Smooth muscle cell (in vitro differentiated cells): Measurements from ENCODE around the gene NDE1. TPM values are rescaled to one million over a fixed set of nuclear protein-coding genes. Genes with fewer than 3 reads are reported as not detected.

Source experiments
- DNase-seq: peaks from one replicate; lab custom pipeline; 2025; ENCODE audit not compliant: unreplicated experiment; lab: John Stamatoyannopoulos, UW
- H2AFZ ChIP-seq: fragments of 200-600 bp; sonication (generic); 2 replicates; pipeline ENCODE4 v1.6.0; 2016; ENCODE audit warnings: antibody characterized with exemption, low read depth, mild to moderate bottlenecking
- H3F3A ChIP-seq: fragments of 200-600 bp; sonication (generic); 2 replicates; pipeline ENCODE4 v1.6.0; 2017; ENCODE audit warnings: antibody characterized with exemption, low read depth
- H3K27ac ChIP-seq: fragments of 200-600 bp; sonication (generic); 2 replicates; pipeline ENCODE4 v1.5.1; 2016; ENCODE audit warnings: low read depth, mild to moderate bottlenecking
- H3K27me3 ChIP-seq: fragments of 200-600 bp; sonication (generic); 2 replicates; pipeline ENCODE4 v1.6.1; 2016; ENCODE audit warnings: low read depth, mild to moderate bottlenecking
- H3K36me3 ChIP-seq: fragments of 200-600 bp; sonication (generic); 2 replicates; pipeline ENCODE4 v1.5.1; 2016; ENCODE audit warnings: low read depth
- H3K4me1 ChIP-seq: fragments of 200-600 bp; sonication (generic); 2 replicates; pipeline ENCODE4 v1.5.1; 2016; ENCODE audit warnings: low read depth
- H3K4me2 ChIP-seq: fragments of 200-600 bp; sonication (generic); 2 replicates; pipeline ENCODE4 v1.6.0; 2016; ENCODE audit warnings: mild to moderate bottlenecking
- H3K4me3 ChIP-seq: fragments of 200-600 bp; sonication (generic); 2 replicates; pipeline ENCODE4 v1.5.1; 2016; ENCODE audit warnings: mild to moderate bottlenecking
- H3K79me2 ChIP-seq: fragments of 200-600 bp; sonication (generic); 2 replicates; pipeline ENCODE4 v1.6.0; 2016; ENCODE audit warnings: low read depth, mild to moderate bottlenecking
- H3K9ac ChIP-seq: fragments of 200-600 bp; sonication (generic); 2 replicates; pipeline ENCODE4 v1.6.0; 2016; ENCODE audit warnings: low read depth
- H3K9me3 ChIP-seq: fragments of 200-600 bp; sonication (generic); replicated peaks from 2 replicates; pipeline ENCODE4 v1.5.1; 2016; ENCODE audit warnings: low read depth
- H4K20me1 ChIP-seq: fragments of 200-600 bp; sonication (generic); 2 replicates; pipeline ENCODE4 v1.6.0; 2016; ENCODE audit warnings: low read depth
- WGBS: methylation state at CpG from one replicate; pipeline ENCODE4 v1.1.7; 2016; ENCODE audit warnings: low lambda C conversion rate; 5-methylcytosine and 5-hydroxymethylcytosine counted together
- polyA plus RNA-seq: library from polyadenylated mRNA; unstranded; fragments of >200 nt; fragmentation: Nextera tagmentation; extraction: Ambion mirVana; gene quantifications from 2 replicates; pipeline ENCODE4 v1.2.1, GENCODE V29; 2016
- total RNA-seq: library from RNA; depleted of rRNA; stranded (reverse); fragments of >200 nt; gene quantifications from 2 replicates; pipeline ENCODE4 v1.2.3, GENCODE V29; 2014
- TF ChIP-seq, protein P1 (sequence below): fragments of 200-600 bp; sonication (generic); IDR thresholded peaks from 2 replicates; pipeline ENCODE4 v1.5.1; 2017; ENCODE audit warnings: borderline replicate concordance, mild to moderate bottlenecking, antibody characterized with exemption; ENCODE audit not compliant: insufficient read depth, poor library complexity, severe bottlenecking

Gene NDE1
- total and polyA plus RNA-seq, 2 experiments from 2014 or later: 12.2 to 17.9 TPM

DNA sequence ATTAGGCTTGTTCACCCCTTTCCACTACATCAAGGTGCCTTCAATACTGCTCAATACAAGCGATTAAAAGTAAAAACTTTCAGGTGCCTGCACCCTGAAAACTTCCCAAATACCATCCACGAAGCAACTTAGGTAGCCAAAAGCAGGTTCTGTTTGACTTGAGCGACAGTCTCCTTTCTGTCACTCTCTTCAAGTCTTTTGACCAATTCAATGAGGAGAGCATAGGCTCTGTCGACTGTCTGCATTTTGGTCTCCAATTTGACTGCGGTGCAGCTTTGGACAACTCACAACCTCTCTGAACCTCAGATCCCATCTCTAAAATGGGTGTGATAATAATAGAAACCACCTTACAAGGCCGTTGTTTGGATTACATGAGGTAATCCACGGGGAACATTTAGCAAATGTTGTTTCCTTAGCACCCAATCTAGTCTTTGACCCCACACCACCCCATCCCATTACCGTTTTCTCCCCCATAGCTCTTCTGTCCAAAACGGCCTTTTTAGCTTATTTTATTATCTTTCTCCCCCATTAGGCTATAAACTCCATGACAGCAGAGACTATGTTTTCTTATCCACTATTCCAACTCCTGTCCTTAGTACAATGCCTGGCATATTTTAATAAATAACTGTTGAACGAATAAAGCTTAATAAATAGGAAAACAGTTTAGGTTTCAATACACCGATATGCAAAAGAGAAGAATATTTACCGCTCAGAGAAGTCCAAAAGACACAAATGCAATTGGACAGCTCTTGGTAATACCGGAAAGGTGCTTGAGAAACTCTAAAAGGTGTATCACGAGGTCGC lies 8.1 kb upstream of the NDE1 start:
- Histone ChIP-seq H4K20me1 (peaks cover 20% of the 10 kb centered on the region), H3K27me3 (no peaks in the 10 kb centered on the region), H3K36me3 (no peaks in the 10 kb centered on the region), H3K9ac (peak overlapping the region; percentile 80), H2AFZ (peak overlapping the region; percentile 80), H3K4me3 (peak overlapping the region; percentile 96), H3K4me2 (peak overlapping the region; percentile 98), H3K79me2 (peaks cover 28% of the 10 kb centered on the region), H3K27ac (peak overlapping the region; percentile 99), H3K9me3 (no peaks in the 10 kb centered on the region), H3K4me1 (peaks cover 17% of the 10 kb centered on the region), H3F3A (peaks cover 8% of the 10 kb centered on the region)
- 37% methylated on average over 15 of the region's 15 CpGs for WGBS
- TF ChIP-seq, protein P1, sequence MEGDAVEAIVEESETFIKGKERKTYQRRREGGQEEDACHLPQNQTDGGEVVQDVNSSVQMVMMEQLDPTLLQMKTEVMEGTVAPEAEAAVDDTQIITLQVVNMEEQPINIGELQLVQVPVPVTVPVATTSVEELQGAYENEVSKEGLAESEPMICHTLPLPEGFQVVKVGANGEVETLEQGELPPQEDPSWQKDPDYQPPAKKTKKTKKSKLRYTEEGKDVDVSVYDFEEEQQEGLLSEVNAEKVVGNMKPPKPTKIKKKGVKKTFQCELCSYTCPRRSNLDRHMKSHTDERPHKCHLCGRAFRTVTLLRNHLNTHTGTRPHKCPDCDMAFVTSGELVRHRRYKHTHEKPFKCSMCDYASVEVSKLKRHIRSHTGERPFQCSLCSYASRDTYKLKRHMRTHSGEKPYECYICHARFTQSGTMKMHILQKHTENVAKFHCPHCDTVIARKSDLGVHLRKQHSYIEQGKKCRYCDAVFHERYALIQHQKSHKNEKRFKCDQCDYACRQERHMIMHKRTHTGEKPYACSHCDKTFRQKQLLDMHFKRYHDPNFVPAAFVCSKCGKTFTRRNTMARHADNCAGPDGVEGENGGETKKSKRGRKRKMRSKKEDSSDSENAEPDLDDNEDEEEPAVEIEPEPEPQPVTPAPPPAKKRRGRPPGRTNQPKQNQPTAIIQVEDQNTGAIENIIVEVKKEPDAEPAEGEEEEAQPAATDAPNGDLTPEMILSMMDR: no peak
- no peak for DNase-seq

DNA sequence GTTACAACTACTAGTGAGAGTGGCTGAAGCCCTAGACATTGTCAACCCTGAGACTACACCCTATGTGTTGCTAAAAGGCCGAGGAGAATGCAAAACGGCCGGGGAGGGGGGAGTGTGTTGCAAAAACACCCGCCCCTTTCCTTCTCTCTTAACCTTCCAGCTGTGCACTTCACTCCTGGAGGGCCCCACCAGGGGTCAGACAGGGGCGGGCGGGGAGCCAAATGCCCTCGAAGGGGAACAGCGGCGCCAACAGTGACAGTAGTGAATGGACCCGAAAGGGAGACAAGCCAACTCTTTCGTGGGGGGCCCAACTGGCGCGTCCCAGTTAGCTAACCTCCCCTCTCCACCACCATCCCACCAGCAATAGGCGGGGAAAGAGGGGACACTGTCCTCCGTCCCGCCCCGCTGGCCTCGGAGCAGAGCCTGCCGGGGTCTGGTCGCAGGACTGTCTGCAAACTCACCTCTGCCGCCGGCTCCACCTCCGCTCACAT lies 7.4 kb upstream of the NDE1 start:
- Histone ChIP-seq H3K4me2 (peak overlapping the region; percentile 98), H3K9ac (peak overlapping the region; percentile 80), H3K36me3 (no peaks in the 10 kb centered on the region), H3K27me3 (no peaks in the 10 kb centered on the region), H3K4me1 (peaks cover 17% of the 10 kb centered on the region), H3F3A (peaks cover 8% of the 10 kb centered on the region), H4K20me1 (peaks cover 20% of the 10 kb centered on the region), H3K9me3 (no peaks in the 10 kb centered on the region), H3K4me3 (peak overlapping the region; percentile 96), H3K27ac (peak overlapping the region; percentile 99), H3K79me2 (peaks cover 28% of the 10 kb centered on the region), H2AFZ (peak overlapping the region; percentile 80)
- DNase-seq: peak; percentile 56
- TF ChIP-seq, protein P1: peak; percentile 41
- WGBS: 1% methylated on average over 23 of the region's 23 CpGs

DNA sequence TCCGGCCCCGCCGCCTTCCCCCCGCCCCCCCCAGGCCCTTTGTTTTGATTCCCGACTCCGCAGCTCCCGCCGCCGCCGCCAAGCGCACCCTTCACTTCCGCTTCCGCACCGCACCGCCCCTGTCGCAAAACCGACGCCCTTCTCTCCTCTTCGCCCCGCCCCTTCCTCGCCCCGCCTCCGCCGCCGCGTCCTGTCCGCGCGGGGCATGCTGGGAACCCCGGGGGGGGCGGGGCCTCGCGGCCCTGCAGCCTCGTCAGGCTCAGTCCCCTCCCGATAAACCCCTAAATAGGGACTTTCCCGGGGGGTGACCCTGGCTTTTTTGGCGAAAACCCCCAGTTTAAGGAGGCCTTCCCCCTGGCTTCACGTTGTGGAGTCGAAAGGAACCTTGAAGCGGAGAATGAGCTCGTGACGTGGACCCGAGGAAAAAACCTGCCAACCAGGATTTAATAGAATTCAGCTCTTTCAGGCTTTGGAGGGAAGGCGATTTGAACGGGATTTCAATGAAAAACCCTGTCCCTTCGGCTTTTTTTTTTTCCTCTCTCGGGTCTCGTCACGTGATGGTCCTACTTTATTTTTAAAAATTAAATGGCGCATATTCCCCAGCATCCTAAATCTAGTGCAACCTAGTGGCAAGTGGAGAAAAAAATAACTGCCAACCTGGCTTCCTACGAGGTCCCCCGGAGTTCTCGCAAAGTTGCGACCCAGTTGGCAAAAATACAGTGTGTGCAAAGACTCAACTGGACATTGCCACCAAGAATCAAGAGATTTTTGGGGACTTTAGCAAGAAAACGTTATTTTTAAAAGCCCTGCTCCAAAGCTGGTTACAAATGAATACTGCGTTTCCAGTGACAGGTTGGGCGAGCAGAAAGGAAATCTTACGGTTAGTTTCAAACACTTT lies 6.7 kb upstream of the NDE1 start, which contains the start of gene MARF1:
MARF1 (minus strand) TSS at position 107 of the 898 bp plus-strand sequence. CDS start 3,921 bp downstream, outside the sequence.
- H3K27me3 ChIP-seq: no peaks in the 10 kb centered on the region
- peaks cover 8% of the 10 kb centered on the region for H3F3A ChIP-seq
- peak within 1 kb of the TSS; percentile 96 for H3K4me3 ChIP-seq
- TF ChIP-seq, protein P1: peak; percentile 27
- peak within 1 kb of the TSS; percentile 99 for H3K9ac ChIP-seq
- WGBS: 5% methylated on average over 31 of the region's 58 CpGs
- H3K9me3 ChIP-seq: no peaks in the 10 kb centered on the region
- H3K79me2 ChIP-seq: peaks cover 28% of the 10 kb centered on the region
- peak within 1 kb of the TSS; percentile 99 for H3K27ac ChIP-seq
- peak within 1 kb of the TSS; percentile 96 for H2AFZ ChIP-seq
- H3K4me1 ChIP-seq: peaks cover 17% of the 10 kb centered on the region
- H3K4me2 ChIP-seq: peak within 1 kb of the TSS; percentile 98
- H3K36me3 ChIP-seq: no peaks in the 10 kb centered on the region
- H4K20me1 ChIP-seq: peaks cover 20% of the 10 kb centered on the region
- DNase-seq: peak; percentile 93
